ENCODE data around the gene SCAF1. TPM values are rescaled to one million over a fixed set of nuclear protein-coding genes. Genes with fewer than 3 reads are reported as not detected.
A peak's percentile ranks its signal among the peaks of the same experiment; 100 is the strongest.

Gene SCAF1
- 10 to 100 TPM; 38.6 to 46.9 TPM for total RNA-seq
- long read RNA-seq, partial matches to known transcripts = 3 of 3 reads
- long read RNA-seq, other reads (novel, unspliced or antisense) = 0 of 3 reads

- intact Hi-C loops (cut with DNase I) = no loop called here
- ATAC-seq (peak; percentile 80 to 81), DNase-seq (peak; percentile 100)
Measured at GRCh38 chr19:49641688-49642491, at the start of gene SCAF1. Gene SCAF1, plus strand, starts transcription at chr19:49642209. Its CDS starts 2,818 bp downstream, at chr19:49645027.

- DNase-seq = no peak
- intact Hi-C loops (cut with DNase I) = no loop called here
Measured at GRCh38 chr19:49592486-49593232, 49.4 kb upstream of the SCAF1 start.

GRCh38 chr19:49593233-49594113 is 48.5 kb upstream of the SCAF1 start:
- DNase-seq (peak; percentile 96), ATAC-seq (peak; percentile 67 to 68)
- intact Hi-C loops (cut with DNase I) = no loop called here

More at GRCh38 chr19:49592486-49593232, 49.4 kb upstream of the SCAF1 start:
- ATAC-seq = no peak

- DNase-seq (no peak), ATAC-seq (no peak)
- intact Hi-C loops (cut with DNase I) = no loop called here
Measured at GRCh38 chr19:49594157-49594992, 47.6 kb upstream of the SCAF1 start.

- intact Hi-C loops (cut with DNase I) = no loop called here
- no peak for DNase-seq
- no peak for ATAC-seq
Measured at GRCh38 chr19:49594993-49595818, 46.8 kb upstream of the SCAF1 start.

- ATAC-seq (no peak), DNase-seq (no peak)
- intact Hi-C loops (cut with DNase I) = no loop called here
Measured at GRCh38 chr19:49595819-49596404, 46.1 kb upstream of the SCAF1 start.

- intact Hi-C loops (cut with DNase I) = no loop called here
- DNase-seq (no peak), ATAC-seq (no peak)
Measured at GRCh38 chr19:49596407-49596806, 45.6 kb upstream of the SCAF1 start.

GRCh38 chr19:49596954-49597702 is 44.9 kb upstream of the SCAF1 start:
- ATAC-seq (no peak), DNase-seq (no peak)
- intact Hi-C loops (cut with DNase I) = no loop called here

- DNase-seq (no peak), ATAC-seq (no peak)
- intact Hi-C loops (cut with DNase I) = no loop called here
Measured at GRCh38 chr19:49597703-49597974, 44.4 kb upstream of the SCAF1 start.

- intact Hi-C loops (cut with DNase I) = no loop called here
Measured at GRCh38 chr19:49599378-49600295, 42.4 kb upstream of the SCAF1 start.

GRCh38 chr19:49601482-49602038 is 40.4 kb upstream of the SCAF1 start:
- DNase-seq (no peak), ATAC-seq (no peak)
- intact Hi-C loops (cut with DNase I) = no loop called here

More at GRCh38 chr19:49599378-49600295, 42.4 kb upstream of the SCAF1 start:
- DNase-seq (no peak), ATAC-seq (no peak)

- intact Hi-C loops (cut with DNase I) = no loop called here
- ATAC-seq (no peak), DNase-seq (no peak)
Measured at GRCh38 chr19:49602806-49603205, 39.2 kb upstream of the SCAF1 start.

GRCh38 chr19:49605605-49606004 is 36.4 kb upstream of the SCAF1 start:
- intact Hi-C loops (cut with DNase I) = no loop called here
- ATAC-seq (no peak), DNase-seq (no peak)

GRCh38 chr19:49609499-49610092 is 32.4 kb upstream of the SCAF1 start:
- DNase-seq (no peak), ATAC-seq (no peak)
- intact Hi-C loops (cut with DNase I) = no loop called here

GRCh38 chr19:49613374-49613773 is 28.6 kb upstream of the SCAF1 start:
- DNase-seq (no peak), ATAC-seq (peak; percentile 36 to 42)
- intact Hi-C loops (cut with DNase I) = no loop called here
